ENCODE results near the gene FADS2.

DNA sequence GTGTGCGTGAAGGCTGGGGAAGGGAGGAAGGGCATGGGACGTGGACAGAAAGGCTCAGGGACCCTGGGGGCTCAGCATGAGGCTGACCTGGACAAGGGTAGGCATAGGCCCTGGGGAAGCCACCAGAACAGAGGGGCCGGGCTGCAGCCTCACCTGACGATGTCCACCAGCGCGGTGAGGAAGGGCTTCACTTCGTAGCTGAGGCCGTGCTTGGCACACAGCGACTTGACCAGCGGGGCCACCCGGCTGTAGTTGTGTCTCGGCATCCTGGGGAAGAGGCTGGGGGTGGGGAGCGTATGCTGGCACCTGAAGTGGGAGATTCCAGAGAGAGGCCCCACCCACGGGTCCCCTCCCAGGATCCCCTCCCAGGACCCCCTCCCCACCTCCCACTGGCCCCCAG is 47.6 kb downstream of the FADS2 start:
- no peak for TF ChIP-seq CTCF (IDR thresholded peaks at IDR 0.05; ENCODE audit: low read depth, low read length)
- no peak for TF ChIP-seq POLR2A (IDR thresholded peaks at IDR 0.05; ENCODE audit: extremely low read depth, insufficient read length)
- TF ChIP-seq MAX (IDR thresholded peaks at IDR 0.05; ENCODE audit: low read depth, low read length), result no peak
- no peak for TF ChIP-seq MYC (IDR thresholded peaks at IDR 0.05; ENCODE audit: low read depth, low read length)

All from NB4 (cell line).